Measurements from ENCODE around the gene ZNF536. TPM values are rescaled to one million over a fixed set of nuclear protein-coding genes. Genes with fewer than 3 reads are reported as not detected.
A peak's percentile ranks its signal among the peaks of the same experiment; 100 is the strongest.
"Not testable (repeated sequence)": the region's sequence is repeated elsewhere in the genome, so short reads cannot be mapped to it uniquely, and the experiment has no call there.

Gene ZNF536
- total and polyA plus RNA-seq, 9 donors: 1.9 to 7.0 (median 2.9) TPM

DNA sequence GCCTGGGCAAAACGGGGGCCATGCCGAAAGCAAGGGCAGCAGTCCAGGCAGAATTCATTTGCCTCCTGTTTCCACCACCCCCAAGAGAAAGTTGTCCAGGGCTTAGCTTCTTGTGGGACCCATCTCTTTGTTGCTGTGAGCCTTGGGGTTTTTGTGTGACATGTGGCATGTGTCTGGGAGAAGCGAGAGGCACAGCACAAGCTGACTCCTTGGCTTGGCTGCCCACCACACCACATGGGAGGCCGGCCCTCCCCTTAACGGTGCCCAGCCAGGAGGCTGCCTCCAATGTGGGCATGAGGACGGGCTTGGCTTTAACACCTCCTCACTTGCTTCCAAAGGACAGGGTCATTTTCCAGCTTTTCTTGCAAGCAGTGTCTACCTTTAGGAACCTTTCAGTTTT, 81.6 kb downstream of the ZNF536 start:
- no peak overlapping the region for H3K27ac ChIP-seq (ENCODE audit: low read length)

DNA sequence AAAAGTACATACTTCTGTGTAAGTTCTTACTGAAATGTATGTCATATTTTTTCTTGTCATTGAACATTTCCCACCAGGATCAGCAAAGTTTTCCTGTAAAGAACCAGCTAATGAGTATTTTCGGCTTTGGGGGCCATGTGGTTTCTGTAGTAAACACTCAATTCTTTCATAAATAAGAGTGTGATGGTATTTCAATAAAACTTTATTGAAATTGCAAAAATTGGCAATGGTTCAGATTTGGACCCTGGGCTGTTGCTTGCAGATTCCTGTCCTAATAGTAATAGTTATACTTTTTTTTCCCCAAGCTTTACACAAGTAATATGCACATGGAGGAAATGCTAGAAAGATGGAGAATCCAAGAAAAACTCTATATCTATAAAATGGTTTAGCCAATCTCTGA, 83.7 kb downstream of the ZNF536 start:
- Histone ChIP-seq H3K27ac (ENCODE audit: low read length) (no peak overlapping the region), H3K4me3 (ENCODE audit: low read length) (no peak overlapping the region), H3K4me1 (ENCODE audit: control insufficient read depth, insufficient read depth, low read length) (peaks cover 7% of the 10 kb centered on the region), H3K9me3 (replicated peaks; ENCODE audit: control insufficient read depth, low read depth, low read length) (no peaks in the 10 kb centered on the region), H3K27me3 (ENCODE audit: control insufficient read depth, insufficient read depth, low read length) (no peaks in the 10 kb centered on the region), H3K36me3 (ENCODE audit: control insufficient read depth, insufficient read depth, low read length) (no peaks in the 10 kb centered on the region)
- no peak for DNase-seq
- WGBS (ENCODE audit: insufficient coverage): no CpG with 5 or more reads among the region's 1 CpG

More for the DNA sequence above, 81.6 kb downstream of the ZNF536 start:
- H3K4me1 ChIP-seq (ENCODE audit: control insufficient read depth, insufficient read depth, low read length): peaks cover 17% of the 10 kb centered on the region
- no peaks in the 10 kb centered on the region for H3K27me3 ChIP-seq (ENCODE audit: control insufficient read depth, insufficient read depth, low read length)
- 62% methylated on average over 4 of the region's 6 CpGs for WGBS (ENCODE audit: insufficient coverage)
- H3K9me3 ChIP-seq (replicated peaks; ENCODE audit: control insufficient read depth, low read depth, low read length): no peaks in the 10 kb centered on the region
- DNase-seq: no peak
- no peaks in the 10 kb centered on the region for H3K36me3 ChIP-seq (ENCODE audit: control insufficient read depth, insufficient read depth, low read length)
- H3K4me3 ChIP-seq (ENCODE audit: low read length): no peak overlapping the region

DNA sequence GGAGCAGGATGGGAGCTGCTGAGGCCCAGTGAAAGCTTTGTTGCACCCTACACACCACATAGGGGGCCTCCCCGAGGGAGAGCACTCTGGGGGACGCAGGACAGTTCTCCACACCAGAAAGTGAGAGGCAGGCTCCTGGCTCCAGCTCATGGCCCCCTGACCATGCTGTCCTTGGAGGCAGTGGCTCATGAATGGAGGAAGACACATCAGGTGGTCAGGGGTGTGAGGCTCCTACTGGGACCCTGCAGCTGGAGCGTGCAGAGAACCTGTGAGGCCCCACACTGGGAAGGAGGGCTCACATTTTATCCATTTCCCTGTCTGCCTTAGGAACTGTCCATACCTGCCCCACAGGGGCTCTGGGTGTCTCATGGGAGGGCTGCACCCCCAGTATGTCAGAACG, 85.3 kb downstream of the ZNF536 start:
- Histone ChIP-seq H3K4me3 (ENCODE audit: low read length) (no peak overlapping the region), H3K9me3 (replicated peaks; ENCODE audit: control insufficient read depth, low read depth, low read length) (no peaks in the 10 kb centered on the region), H3K27ac (ENCODE audit: low read length) (no peak overlapping the region), H3K4me1 (ENCODE audit: control insufficient read depth, insufficient read depth, low read length) (no peaks in the 10 kb centered on the region), H3K27me3 (ENCODE audit: control insufficient read depth, insufficient read depth, low read length) (no peaks in the 10 kb centered on the region), H3K36me3 (ENCODE audit: control insufficient read depth, insufficient read depth, low read length) (no peaks in the 10 kb centered on the region)
- WGBS (ENCODE audit: insufficient coverage): 83% methylated on average over 1 of the region's 4 CpGs
- no peak for DNase-seq

DNA sequence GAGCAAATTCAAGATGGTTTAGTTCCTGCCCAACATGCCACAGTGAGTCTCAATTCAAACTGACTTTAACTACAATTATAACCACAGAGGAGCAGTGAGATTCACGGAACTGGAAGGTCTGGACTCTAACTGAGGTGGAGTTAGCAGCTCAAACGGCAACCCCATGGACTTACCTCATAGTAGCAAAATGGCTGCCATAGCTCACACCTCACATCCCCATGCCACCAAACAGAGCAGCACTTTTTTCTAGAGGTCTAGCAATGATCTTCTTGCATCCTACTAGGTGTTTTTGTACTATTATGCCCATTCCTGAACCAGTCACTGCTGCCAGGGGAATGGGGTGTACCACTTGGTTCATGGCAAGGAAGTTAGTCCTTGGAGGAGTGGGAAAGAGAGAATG, 87.7 kb downstream of the ZNF536 start:
- WGBS (ENCODE audit: insufficient coverage): no CpG with 5 or more reads among the region's 2 CpGs
- no peak for DNase-seq
- H3K27ac ChIP-seq (ENCODE audit: low read length): no peak overlapping the region

DNA sequence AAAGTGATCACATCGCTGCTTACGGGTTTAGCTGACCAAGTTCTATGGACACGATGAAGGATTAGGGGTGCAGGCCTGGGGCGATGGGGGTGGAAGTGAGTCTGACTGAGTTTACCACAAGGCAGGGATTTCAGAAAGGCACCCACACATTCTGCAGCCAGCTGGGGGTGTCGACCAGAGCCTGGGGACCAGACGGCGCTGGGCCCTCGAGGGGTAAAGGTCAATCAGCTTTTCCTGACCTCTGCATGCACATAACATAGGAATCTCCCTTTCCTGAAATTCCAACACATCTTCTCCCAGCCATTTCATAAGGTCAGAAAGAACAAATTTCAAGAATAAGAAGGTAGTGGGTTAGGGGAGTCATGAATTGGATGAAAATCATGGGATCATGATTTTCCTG, 92.0 kb downstream of the ZNF536 start:
- Histone ChIP-seq H3K36me3 (ENCODE audit: control insufficient read depth, insufficient read depth, low read length) (no peaks in the 10 kb centered on the region), H3K4me3 (ENCODE audit: low read length) (no peak overlapping the region), H3K4me1 (ENCODE audit: control insufficient read depth, insufficient read depth, low read length) (peaks cover 2% of the 10 kb centered on the region), H3K27me3 (ENCODE audit: control insufficient read depth, insufficient read depth, low read length) (no peaks in the 10 kb centered on the region), H3K9me3 (replicated peaks; ENCODE audit: control insufficient read depth, low read depth, low read length) (no peaks in the 10 kb centered on the region), H3K27ac (ENCODE audit: low read length) (no peak overlapping the region)
- no peak for DNase-seq
- WGBS (ENCODE audit: insufficient coverage): 93% methylated on average over 2 of the region's 8 CpGs

More for the DNA sequence above, 87.7 kb downstream of the ZNF536 start:
- no peaks in the 10 kb centered on the region for H3K36me3 ChIP-seq (ENCODE audit: control insufficient read depth, insufficient read depth, low read length)
- H3K9me3 ChIP-seq (replicated peaks; ENCODE audit: control insufficient read depth, low read depth, low read length): no peaks in the 10 kb centered on the region
- no peaks in the 10 kb centered on the region for H3K4me1 ChIP-seq (ENCODE audit: control insufficient read depth, insufficient read depth, low read length)
- no peaks in the 10 kb centered on the region for H3K27me3 ChIP-seq (ENCODE audit: control insufficient read depth, insufficient read depth, low read length)
- H3K4me3 ChIP-seq (ENCODE audit: low read length): no peak overlapping the region

DNA sequence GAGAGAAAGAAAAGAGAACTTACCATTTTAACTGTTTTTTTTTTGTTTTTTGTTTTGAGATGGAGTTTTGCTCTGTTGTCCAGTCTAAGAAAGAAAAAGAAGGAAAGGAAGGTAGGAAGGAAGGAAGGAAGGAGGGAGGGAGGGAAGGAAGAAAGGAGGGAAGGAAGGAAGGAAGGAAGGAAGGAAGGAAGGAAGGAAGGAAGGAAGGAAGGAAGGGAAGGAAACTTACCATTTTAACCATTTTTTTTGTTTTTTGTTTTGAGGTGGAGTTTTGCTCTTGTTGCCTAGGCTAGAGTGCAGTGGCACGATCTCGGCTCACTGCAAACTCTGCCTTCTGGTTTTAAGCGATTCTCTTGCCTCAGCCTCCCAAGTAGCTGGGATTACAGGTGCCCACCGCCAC, 94.4 kb downstream of the ZNF536 start:
- not testable (repeated sequence) for H3K9me3 ChIP-seq (replicated peaks; ENCODE audit: control insufficient read depth, low read depth, low read length); H3K4me3 ChIP-seq (ENCODE audit: low read length); H3K36me3 ChIP-seq (ENCODE audit: control insufficient read depth, insufficient read depth, low read length); H3K27me3 ChIP-seq (ENCODE audit: control insufficient read depth, insufficient read depth, low read length); H3K27ac ChIP-seq (ENCODE audit: low read length); H3K4me1 ChIP-seq (ENCODE audit: control insufficient read depth, insufficient read depth, low read length); DNase-seq
- WGBS (ENCODE audit: insufficient coverage): 82% methylated on average over 4 of the region's 4 CpGs

DNA sequence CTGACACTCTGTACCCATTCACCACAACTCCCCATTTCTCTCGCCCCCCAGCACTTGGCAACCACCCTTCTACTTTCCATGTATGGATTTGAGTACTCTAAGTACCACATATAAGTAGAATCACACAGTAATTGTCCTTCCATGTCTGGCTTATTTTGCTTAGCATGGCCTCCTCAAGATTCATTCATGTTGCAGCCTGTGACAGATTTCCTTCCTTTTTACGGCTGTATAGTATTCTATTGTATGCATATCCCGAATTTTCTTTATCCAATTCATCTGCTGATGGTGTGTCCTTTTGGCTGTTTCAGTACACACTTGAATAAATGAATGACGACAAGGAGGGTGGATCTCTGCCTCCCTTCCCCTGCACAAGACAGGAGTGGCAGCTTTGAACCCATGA, 95.1 kb downstream of the ZNF536 start:
- H3K27me3 ChIP-seq (ENCODE audit: control insufficient read depth, insufficient read depth, low read length): no peaks in the 10 kb centered on the region
- 100% methylated on average over 2 of the region's 4 CpGs for WGBS (ENCODE audit: insufficient coverage)
- no peak for DNase-seq
- peaks cover 4% of the 10 kb centered on the region for H3K4me1 ChIP-seq (ENCODE audit: control insufficient read depth, insufficient read depth, low read length)
- H3K9me3 ChIP-seq (replicated peaks; ENCODE audit: control insufficient read depth, low read depth, low read length): no peaks in the 10 kb centered on the region
- H3K4me3 ChIP-seq (ENCODE audit: low read length): no peak overlapping the region
- no peak overlapping the region for H3K27ac ChIP-seq (ENCODE audit: low read length)
- no peaks in the 10 kb centered on the region for H3K36me3 ChIP-seq (ENCODE audit: control insufficient read depth, insufficient read depth, low read length)

DNA sequence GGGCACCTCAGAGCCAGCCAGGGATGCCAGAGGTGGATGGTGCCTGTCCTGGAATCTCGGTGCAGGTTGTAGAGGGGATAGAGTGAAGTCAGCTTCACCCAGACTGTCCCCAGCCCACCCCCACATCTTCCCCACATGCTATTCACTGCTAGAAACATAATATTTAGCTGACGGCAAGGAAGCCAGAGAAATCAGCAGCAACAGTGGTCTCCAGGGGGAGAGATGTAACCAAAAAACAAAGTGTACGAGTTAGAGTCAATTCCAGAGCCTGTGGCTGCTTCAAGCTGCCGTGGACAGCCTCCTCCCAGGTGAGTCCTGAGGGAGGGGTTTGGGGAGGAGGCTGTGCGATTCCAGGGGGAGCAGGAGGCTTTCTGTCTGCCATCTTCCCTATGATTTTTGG, 97.6 kb downstream of the ZNF536 start:
- Histone ChIP-seq H3K27me3 (ENCODE audit: control insufficient read depth, insufficient read depth, low read length) (no peaks in the 10 kb centered on the region), H3K4me1 (ENCODE audit: control insufficient read depth, insufficient read depth, low read length) (peaks cover 4% of the 10 kb centered on the region), H3K36me3 (ENCODE audit: control insufficient read depth, insufficient read depth, low read length) (no peaks in the 10 kb centered on the region), H3K27ac (ENCODE audit: low read length) (no peak overlapping the region), H3K4me3 (ENCODE audit: low read length) (no peak overlapping the region), H3K9me3 (replicated peaks; ENCODE audit: control insufficient read depth, low read depth, low read length) (no peaks in the 10 kb centered on the region)
- peak; percentile 61 for DNase-seq
- WGBS (ENCODE audit: insufficient coverage): 0% methylated on average over 1 of the region's 5 CpGs

DNA sequence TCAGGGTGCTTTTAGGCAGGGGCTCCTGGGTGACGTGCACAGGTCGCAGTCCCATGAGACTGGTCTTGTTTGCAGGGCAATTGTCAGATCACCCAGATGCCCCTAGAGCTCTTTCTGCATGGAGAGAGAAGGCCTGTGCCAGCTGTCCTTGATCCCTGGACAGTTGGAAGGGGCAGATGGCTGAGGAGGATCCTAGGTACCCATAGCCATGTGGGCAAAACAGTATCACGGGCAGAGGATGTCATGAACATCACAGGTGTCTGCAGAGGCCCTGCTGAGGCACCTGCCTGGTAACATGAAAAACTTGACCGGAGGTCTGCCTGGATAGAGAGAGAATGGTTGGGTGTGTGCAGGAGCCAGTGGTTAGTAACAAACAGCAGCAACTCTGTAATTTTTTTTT, 99.3 kb downstream of the ZNF536 start:
- no peaks in the 10 kb centered on the region for H3K36me3 ChIP-seq (ENCODE audit: control insufficient read depth, insufficient read depth, low read length)
- no peak overlapping the region for H3K4me3 ChIP-seq (ENCODE audit: low read length)
- no peak for DNase-seq
- H3K27me3 ChIP-seq (ENCODE audit: control insufficient read depth, insufficient read depth, low read length): no peaks in the 10 kb centered on the region
- no peak overlapping the region for H3K27ac ChIP-seq (ENCODE audit: low read length)
- peaks cover 4% of the 10 kb centered on the region for H3K4me1 ChIP-seq (ENCODE audit: control insufficient read depth, insufficient read depth, low read length)
- WGBS (ENCODE audit: insufficient coverage): 86% methylated on average over 4 of the region's 4 CpGs
- no peaks in the 10 kb centered on the region for H3K9me3 ChIP-seq (replicated peaks; ENCODE audit: control insufficient read depth, low read depth, low read length)

DNA sequence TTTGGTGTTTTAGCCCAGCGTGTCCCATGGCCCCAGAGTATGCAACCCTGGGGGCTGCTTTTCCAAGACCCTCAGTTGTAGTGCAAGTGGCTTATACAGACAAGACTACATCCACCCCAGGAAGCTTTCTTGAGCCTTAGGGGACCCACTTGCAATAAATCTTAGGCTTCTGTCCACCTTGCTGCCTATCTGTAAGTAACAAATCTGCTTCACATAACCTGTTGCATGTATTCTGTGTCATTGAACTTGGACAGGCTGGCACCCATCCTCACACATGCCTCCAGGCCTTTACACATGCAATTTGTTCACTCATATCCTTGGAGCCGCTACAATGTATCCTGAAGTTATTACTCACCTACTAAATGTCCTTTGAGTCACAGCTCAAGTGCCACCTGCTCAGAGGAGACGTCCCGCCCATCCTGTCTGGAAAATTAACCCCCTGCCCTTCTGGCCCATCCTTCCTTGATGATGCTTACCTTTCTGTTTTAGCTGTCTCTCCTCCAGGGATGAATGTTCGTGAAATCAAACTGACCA, 101.2 kb downstream of the ZNF536 start:
- Histone ChIP-seq H3K4me1 (ENCODE audit: control insufficient read depth, insufficient read depth, low read length) (peaks cover 3% of the 10 kb centered on the region), H3K27me3 (ENCODE audit: control insufficient read depth, insufficient read depth, low read length) (peaks cover 2% of the 10 kb centered on the region), H3K9me3 (replicated peaks; ENCODE audit: control insufficient read depth, low read depth, low read length) (no peaks in the 10 kb centered on the region), H3K4me3 (ENCODE audit: low read length) (no peak overlapping the region), H3K36me3 (ENCODE audit: control insufficient read depth, insufficient read depth, low read length) (no peaks in the 10 kb centered on the region), H3K27ac (ENCODE audit: low read length) (no peak overlapping the region)
- no peak for DNase-seq
- WGBS (ENCODE audit: insufficient coverage): 74% methylated on average over 3 of the region's 5 CpGs

DNA sequence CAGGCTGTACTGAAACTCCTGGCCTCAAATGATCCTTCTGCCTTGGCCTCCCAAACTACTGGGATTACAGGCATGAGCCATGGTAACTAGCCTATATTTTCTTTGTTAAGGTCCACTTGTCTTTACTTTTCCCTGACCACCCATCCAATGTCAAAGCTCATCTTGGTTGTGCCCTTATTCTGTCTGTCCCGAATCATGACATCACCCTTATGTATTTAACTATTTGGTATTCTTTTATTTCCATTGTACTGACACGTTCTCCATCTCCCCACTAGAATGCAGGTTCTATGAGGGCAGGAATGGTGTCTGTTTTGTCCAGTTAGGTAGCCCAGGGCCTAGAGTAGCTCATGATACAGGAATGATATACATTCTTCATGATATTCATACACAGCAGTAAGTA, 104.8 kb downstream of the ZNF536 start:
- no peaks in the 10 kb centered on the region for H3K9me3 ChIP-seq (replicated peaks; ENCODE audit: control insufficient read depth, low read depth, low read length)
- WGBS (ENCODE audit: insufficient coverage): no CpG with 5 or more reads among the region's 2 CpGs
- H3K4me3 ChIP-seq (ENCODE audit: low read length): no peak overlapping the region
- H3K36me3 ChIP-seq (ENCODE audit: control insufficient read depth, insufficient read depth, low read length): no peaks in the 10 kb centered on the region
- no peak for DNase-seq
- H3K27ac ChIP-seq (ENCODE audit: low read length): no peak overlapping the region
- peaks cover 18% of the 10 kb centered on the region for H3K4me1 ChIP-seq (ENCODE audit: control insufficient read depth, insufficient read depth, low read length)
- peaks cover 2% of the 10 kb centered on the region for H3K27me3 ChIP-seq (ENCODE audit: control insufficient read depth, insufficient read depth, low read length)
